GM23248 (cell line): ENCODE data around the gene FYB1. TPM values are rescaled to one million over a fixed set of nuclear protein-coding genes. Genes with fewer than 3 reads are reported as not detected.

Experiments used
- DNase-seq: peaks from one replicate; pipeline ENCODE4 v3.0.0-alpha.2; 2015
- H2AFZ ChIP-seq: fragments of 200-600 bp; sonication (generic); 2 replicates; pipeline ENCODE4 v1.6.1; 2016; ENCODE audit warnings: antibody characterized with exemption
- H3F3A ChIP-seq: fragments of 200-600 bp; sonication (generic); 2 replicates; pipeline ENCODE4 v1.6.1; 2016; ENCODE audit warnings: mild to moderate bottlenecking, antibody characterized with exemption, mixed run types; ENCODE audit not compliant: insufficient read depth
- H3K27ac ChIP-seq: fragments of 200-600 bp; sonication (generic); 2 replicates; pipeline ENCODE4 v1.5.1; 2016; ENCODE audit warnings: mild to moderate bottlenecking
- H3K27me3 ChIP-seq: fragments of 200-600 bp; sonication (generic); replicated peaks from 2 replicates; pipeline ENCODE4 v1.6.1; 2016; ENCODE audit warnings: mild to moderate bottlenecking; ENCODE audit not compliant: insufficient read depth
- H3K36me3 ChIP-seq: fragments of 200-600 bp; sonication (generic); 2 replicates; pipeline ENCODE4 v1.6.1; 2016; ENCODE audit warnings: low read depth, mild to moderate bottlenecking
- H3K4me1 ChIP-seq: fragments of 200-600 bp; sonication (generic); 2 replicates; pipeline ENCODE4 v1.6.1; 2016; ENCODE audit warnings: mild to moderate bottlenecking; ENCODE audit not compliant: insufficient read depth
- H3K4me2 ChIP-seq: fragments of 200-600 bp; sonication (generic); one replicate; pipeline ENCODE4 v1.6.1; 2016; ENCODE audit warnings: mild to moderate bottlenecking; ENCODE audit not compliant: unreplicated experiment
- H3K4me3 ChIP-seq: fragments of 200-600 bp; sonication (generic); 2 replicates; pipeline ENCODE4 v1.5.1; 2016; ENCODE audit warnings: mild to moderate bottlenecking
- H3K79me2 ChIP-seq: fragments of 200-600 bp; sonication (generic); 2 replicates; pipeline ENCODE4 v1.6.1; 2016; ENCODE audit warnings: mild to moderate bottlenecking; ENCODE audit not compliant: insufficient read depth
- H3K9ac ChIP-seq: fragments of 200-600 bp; sonication (generic); 2 replicates; pipeline ENCODE4 v1.6.1; 2016; ENCODE audit warnings: mild to moderate bottlenecking
- H3K9me2 ChIP-seq: fragments of 200-600 bp; sonication (generic); 2 replicates; pipeline ENCODE4 v1.6.1; 2016; ENCODE audit warnings: mixed run types, mild to moderate bottlenecking, moderate library complexity; ENCODE audit not compliant: insufficient read depth
- H3K9me3 ChIP-seq: fragments of 200-600 bp; sonication (generic); one replicate; pipeline ENCODE4 v1.6.1; 2017; ENCODE audit warnings: low read depth
- H4K20me1 ChIP-seq: fragments of 200-600 bp; sonication (generic); 2 replicates; pipeline ENCODE4 v1.6.0; 2016; ENCODE audit not compliant: insufficient read depth
- EZH2 ChIP-seq: fragments of 200-600 bp; sonication (generic); IDR thresholded peaks from 2 replicates; pipeline ENCODE4 v1.6.1; 2018; ENCODE audit warnings: antibody characterized with exemption, mild to moderate bottlenecking; ENCODE audit not compliant: insufficient read depth, poor library complexity, severe bottlenecking
- EZH2phosphoT487 ChIP-seq: fragments of 200-600 bp; sonication (generic); IDR thresholded peaks from 2 replicates; pipeline ENCODE4 v1.6.1; 2018; ENCODE audit warnings: antibody characterized with exemption, moderate library complexity, mild to moderate bottlenecking, low read depth; ENCODE audit not compliant: insufficient read depth
- WGBS, 2 experiments: methylation state at CpG; one replicate each; pipeline ENCODE4 v1.1.6; 2015 to 2017; ENCODE audit warnings: low lambda C conversion rate in 2 of 2, low coverage in 1 of 2; ENCODE audit errors: missing lambda C conversion rate in 2 of 2; 5-methylcytosine and 5-hydroxymethylcytosine counted together
- in situ Hi-C: fragments of 300-500 bp; cut with MboI; formaldehyde crosslinking; loops from 2 replicates; pipeline ENCODE4 v1.15.0; 2020
- polyA plus RNA-seq: library from polyadenylated mRNA; unstranded; fragments of >200 nt; fragmentation: Nextera tagmentation; extraction: Ambion mirVana; gene quantifications from 2 replicates; pipeline ENCODE4 v1.2.1, GENCODE V29; 2016
- total RNA-seq: library from RNA; depleted of rRNA; stranded (reverse); fragments of >200 nt; shearing (Covaris generic); gene quantifications from 2 replicates; pipeline ENCODE4 v1.2.3, GENCODE V29; 2014

FYB1 gene
- total and polyA plus RNA-seq, 2 experiments from 2014 or later, result 0.11 TPM; not detected in 1

DNA sequence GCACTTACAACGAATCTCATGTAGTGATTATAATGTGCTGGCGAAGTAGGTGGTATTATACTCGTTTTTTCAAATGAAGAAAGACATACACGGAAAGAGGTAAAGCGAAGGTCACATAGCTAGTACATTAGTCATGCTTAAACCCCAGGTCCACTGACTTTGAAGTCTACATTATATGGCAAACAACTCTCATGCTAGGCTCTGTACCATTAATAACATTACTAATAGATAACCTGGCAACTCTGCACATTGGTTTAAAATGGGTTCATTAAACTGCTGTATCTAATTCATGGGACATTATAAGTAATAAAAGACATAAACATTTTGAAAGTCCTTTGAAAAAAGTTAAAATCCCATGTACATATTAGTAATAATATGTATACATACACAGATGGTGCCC lies 21.2 kb downstream of the FYB1 start:
- Histone ChIP-seq H3K27me3 (no peaks in the 10 kb centered on the region), H3K4me1 (peaks cover 32% of the 10 kb centered on the region), H3K27ac (no peak overlapping the region), H3K9me3 (no peaks in the 10 kb centered on the region), H3K36me3 (no peaks in the 10 kb centered on the region), H3K4me3 (no peak overlapping the region), H3K9ac (no peak overlapping the region), H2AFZ (no peak overlapping the region), H3K4me2 (no peak overlapping the region), H3K79me2 (no peaks in the 10 kb centered on the region), H4K20me1 (no peaks in the 10 kb centered on the region), H3K9me2 (no peaks in the 10 kb centered on the region), H3F3A (peaks cover 22% of the 10 kb centered on the region)
- no peak for TF ChIP-seq EZH2
- TF ChIP-seq EZH2phosphoT487, result no peak
- WGBS, 2 experiments, result 87 to 89% methylated on average over 5 of the region's 5 CpGs
- no peak for DNase-seq
- in situ Hi-C loops, result no loop called here

DNA sequence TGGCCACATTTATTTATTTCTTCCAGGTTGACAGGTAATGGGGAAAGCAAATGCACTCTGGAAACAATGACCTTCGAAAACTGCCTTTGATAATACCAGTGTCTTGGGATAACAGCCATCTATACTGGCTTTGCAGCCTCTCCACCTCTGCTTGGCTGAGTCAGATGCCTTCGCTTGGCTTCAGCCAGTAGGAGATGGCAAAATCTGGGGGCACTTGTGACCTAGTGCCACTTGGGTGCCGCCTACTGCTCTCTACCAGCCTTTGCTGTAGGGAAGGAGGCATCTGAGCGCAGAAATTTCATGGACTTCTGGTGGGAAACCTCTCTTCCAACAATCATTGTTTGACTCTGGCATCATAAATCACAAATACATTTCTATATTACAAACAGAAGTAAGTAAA lies 21.8 kb downstream of the FYB1 start:
- Histone ChIP-seq H3F3A (peaks cover 22% of the 10 kb centered on the region), H2AFZ (no peak overlapping the region), H3K4me3 (no peak overlapping the region), H3K27ac (peak overlapping the region; percentile 93; the same call in 1 of the 2 replicates), H4K20me1 (no peaks in the 10 kb centered on the region), H3K9ac (no peak overlapping the region), H3K9me2 (no peaks in the 10 kb centered on the region), H3K36me3 (no peaks in the 10 kb centered on the region), H3K27me3 (no peaks in the 10 kb centered on the region), H3K4me2 (no peak overlapping the region), H3K4me1 (peaks cover 32% of the 10 kb centered on the region), H3K9me3 (no peaks in the 10 kb centered on the region), H3K79me2 (no peaks in the 10 kb centered on the region)
- TF ChIP-seq EZH2phosphoT487 (no peak), EZH2 (no peak)
- 93 to 99% methylated on average over 4 of the region's 4 CpGs for WGBS, 2 experiments
- DNase-seq, result no peak
- in situ Hi-C loops, result no loop called here

DNA sequence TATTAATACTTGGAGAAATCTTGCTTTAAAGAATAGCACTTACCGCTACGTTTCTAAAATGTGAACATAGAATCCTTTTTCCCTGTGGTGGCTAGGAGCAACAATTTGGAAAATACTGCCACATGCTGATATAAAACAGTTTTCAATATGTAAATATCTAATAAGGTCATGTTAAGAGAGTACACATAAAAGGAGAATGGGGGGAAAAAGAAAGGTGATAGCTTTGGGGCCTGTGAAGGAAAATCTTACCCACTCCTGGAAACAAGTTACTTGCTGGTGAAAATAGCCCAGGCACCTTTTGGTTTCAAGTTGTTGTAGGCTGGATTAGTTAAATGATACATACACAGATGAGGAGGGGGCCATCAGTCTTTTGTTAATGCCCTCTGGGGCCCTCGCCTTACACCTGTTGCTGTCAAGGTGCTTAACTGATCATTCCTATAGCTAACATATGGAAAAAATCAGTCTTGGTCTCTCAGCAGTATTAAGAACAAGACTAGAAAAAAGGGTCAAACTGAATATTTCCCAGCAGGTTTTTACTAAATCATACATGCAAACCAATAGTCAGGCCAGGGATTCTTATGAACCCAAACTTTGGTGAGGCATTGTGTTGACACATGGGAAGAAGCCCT lies 24.1 kb downstream of the FYB1 start:
- no peaks in the 10 kb centered on the region for H3K9me3 ChIP-seq
- H3F3A ChIP-seq, result peaks cover 22% of the 10 kb centered on the region
- H4K20me1 ChIP-seq, result no peaks in the 10 kb centered on the region
- H3K79me2 ChIP-seq, result no peaks in the 10 kb centered on the region
- in situ Hi-C loops, result no loop called here
- WGBS, 2 experiments, result 87 to 95% methylated on average over 3 of the region's 3 CpGs
- peak overlapping the region; percentile 58 for H3K4me2 ChIP-seq
- H3K27me3 ChIP-seq, result no peaks in the 10 kb centered on the region
- no peaks in the 10 kb centered on the region for H3K36me3 ChIP-seq
- peak overlapping the region; percentile 39 for H2AFZ ChIP-seq
- H3K9me2 ChIP-seq, result no peaks in the 10 kb centered on the region
- DNase-seq, result peak; percentile 33
- H3K9ac ChIP-seq, result peak overlapping the region; percentile 69
- H3K4me1 ChIP-seq, result peaks cover 32% of the 10 kb centered on the region
- H3K4me3 ChIP-seq, result no peak overlapping the region
- no peak for TF ChIP-seq EZH2
- TF ChIP-seq EZH2phosphoT487, result no peak
- peak overlapping the region; percentile 93 for H3K27ac ChIP-seq

DNA sequence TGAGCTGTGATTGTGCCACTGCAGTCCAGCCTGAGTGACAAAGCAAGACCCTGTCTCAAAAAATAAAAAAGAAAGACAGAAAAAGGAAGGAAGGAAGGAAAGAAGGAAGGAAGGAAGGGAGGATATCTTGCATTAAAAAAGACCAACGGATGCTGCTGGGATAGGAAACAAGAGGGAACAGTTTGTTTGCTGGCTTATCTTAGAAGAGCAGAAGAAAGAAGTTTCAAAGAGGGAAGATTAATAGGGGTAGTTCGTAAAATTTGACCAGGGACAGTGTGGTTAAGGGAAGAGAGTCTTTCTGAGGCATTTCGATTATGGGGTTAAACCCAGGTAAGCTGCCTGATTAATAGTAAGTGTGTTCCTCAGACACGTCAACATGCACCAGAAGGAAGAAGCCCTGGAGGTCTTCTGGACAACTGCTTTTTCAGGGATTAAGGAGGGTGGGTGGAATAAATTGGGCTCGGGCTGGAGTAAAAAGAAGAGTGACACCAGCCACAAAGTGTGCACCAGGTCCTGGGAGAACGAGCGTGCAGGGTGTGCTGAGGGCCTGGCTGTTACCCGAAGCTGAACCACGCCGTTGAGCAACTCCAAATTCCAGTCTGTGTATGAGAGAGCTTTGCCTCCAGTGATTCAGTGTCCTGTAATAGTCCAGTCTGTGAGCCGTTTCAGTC lies 24.8 kb downstream of the FYB1 start:
- no peaks in the 10 kb centered on the region for H3K9me3 ChIP-seq
- in situ Hi-C loops, result no loop called here
- H3K36me3 ChIP-seq, result no peaks in the 10 kb centered on the region
- no peaks in the 10 kb centered on the region for H3K9me2 ChIP-seq
- no peaks in the 10 kb centered on the region for H3K27me3 ChIP-seq
- no peak for TF ChIP-seq EZH2phosphoT487
- no peak for TF ChIP-seq EZH2
- peak overlapping the region; percentile 58 for H3K4me2 ChIP-seq
- H4K20me1 ChIP-seq, result no peaks in the 10 kb centered on the region
- H3K4me1 ChIP-seq, result peaks cover 32% of the 10 kb centered on the region
- H3K27ac ChIP-seq, result peak overlapping the region; percentile 93
- H3K79me2 ChIP-seq, result no peaks in the 10 kb centered on the region
- H3F3A ChIP-seq, result peaks cover 22% of the 10 kb centered on the region
- no peak overlapping the region for H3K4me3 ChIP-seq
- 34 to 41% methylated on average over 11 of the region's 11 CpGs for WGBS, 2 experiments
- H2AFZ ChIP-seq, result peak overlapping the region; percentile 32; the same call in 1 of the 2 replicates
- DNase-seq, result peak; percentile 96
- peak overlapping the region; percentile 69; the same call in 1 of the 2 replicates for H3K9ac ChIP-seq
